OCI-LY7 (cell line): ENCODE data around the gene PTPN21. TPM values are rescaled to one million over a fixed set of nuclear protein-coding genes. Genes with fewer than 3 reads are reported as not detected.

Experiments used
- BruUV-seq: library from RNA; stranded (reverse); fragments of 400-500 nt; replicated peaks from 2 replicates; lab custom pipeline; 2021; lab: Mats Ljungman, UMichigan
- CTCF ChIA-PET: fragments of 300-600 bp; sonication (Branson Sonifier 250); formaldehyde crosslinking; loops from one replicate; lab custom pipeline; 2022; ENCODE audit warnings: antibody characterized with exemption; ENCODE audit not compliant: unreplicated experiment; lab: Charles Lee
- POLR2A ChIA-PET: fragments of 300-600 bp; sonication (Branson Sonifier 250); formaldehyde crosslinking; loops from one replicate; lab custom pipeline; 2022; ENCODE audit warnings: antibody characterized with exemption; lab: Charles Lee
- DNase-seq: peaks from one replicate; pipeline ENCODE4 v3.0.0-alpha.2; 2015; ENCODE audit warnings: low spot score
- H2AFZ ChIP-seq: fragments of 200-600 bp; sonication (generic), shearing (Covaris generic); 2 replicates; pipeline ENCODE4 v1.6.1; 2014; ENCODE audit warnings: mild to moderate bottlenecking, antibody characterized with exemption, low read length, moderate library complexity
- H3K27ac ChIP-seq: fragments of 200-600 bp; sonication (generic); 2 replicates; pipeline ENCODE4 v1.5.1; 2014; ENCODE audit warnings: mixed run types, low read depth, mild to moderate bottlenecking, moderate library complexity, low read length, inconsistent platforms; ENCODE audit not compliant: poor library complexity, severe bottlenecking
- H3K36me3 ChIP-seq: fragments of 200-600 bp; sonication (generic); 2 replicates; pipeline ENCODE4 v1.6.1; 2014; ENCODE audit warnings: mild to moderate bottlenecking, antibody characterized with exemption, low read length, moderate library complexity, mixed read lengths; ENCODE audit not compliant: insufficient read depth
- H3K4me1 ChIP-seq: fragments of 200-600 bp; sonication (generic); 2 replicates; pipeline ENCODE4 v1.5.1; 2014; ENCODE audit warnings: mild to moderate bottlenecking, low read length; ENCODE audit not compliant: insufficient read depth, poor library complexity, severe bottlenecking
- H3K4me2 ChIP-seq: fragments of 200-600 bp; sonication (generic); 2 replicates; pipeline ENCODE4 v1.6.1; 2014; ENCODE audit warnings: mild to moderate bottlenecking, low read length
- H3K4me3 ChIP-seq: fragments of 200-600 bp; sonication (generic); 2 replicates; pipeline ENCODE4 v1.5.1; 2014; ENCODE audit warnings: mild to moderate bottlenecking, low read depth, low read length; ENCODE audit not compliant: poor library complexity, severe bottlenecking
- H3K79me2 ChIP-seq: fragments of 200-600 bp; sonication (generic); 2 replicates; pipeline ENCODE4 v1.6.1; 2016; ENCODE audit warnings: low read depth, mild to moderate bottlenecking, low read length, moderate library complexity, mixed read lengths; ENCODE audit not compliant: insufficient read depth
- H3K9me2 ChIP-seq: fragments of 200-600 bp; sonication (generic); 2 replicates; pipeline ENCODE4 v1.6.1; 2016; ENCODE audit warnings: mild to moderate bottlenecking, low read length, mixed read lengths; ENCODE audit not compliant: insufficient read depth
- H3K9me3 ChIP-seq: fragments of 200-600 bp; sonication (generic); 2 replicates; pipeline ENCODE4 v1.6.1; 2014; ENCODE audit warnings: mild to moderate bottlenecking, mixed run types, low read length, mixed read lengths
- H4K20me1 ChIP-seq: fragments of 200-600 bp; sonication (generic); 2 replicates; pipeline ENCODE4 v1.6.1; 2014; ENCODE audit warnings: mild to moderate bottlenecking, antibody characterized with exemption, low read length, moderate library complexity, mixed read lengths; ENCODE audit not compliant: insufficient read depth
- CTCF ChIP-seq: fragments of 200-600 bp; sonication (generic); conservative IDR thresholded peaks from 2 replicates; pipeline ENCODE4 v1.5.1; 2014; ENCODE audit warnings: mild to moderate bottlenecking, antibody characterized with exemption, low read length, moderate library complexity, mixed read lengths
- EZH2phosphoT487 ChIP-seq: fragments of 200-600 bp; sonication (generic); IDR thresholded peaks from 2 replicates; pipeline ENCODE4 v1.6.1; 2018; ENCODE audit warnings: low read depth, borderline replicate concordance, mild to moderate bottlenecking, mixed run types, antibody characterized with exemption, low read length, moderate library complexity, mixed read lengths
- intact Hi-C: fragments of 100-400 bp; cut with micrococcal nuclease; formaldehyde crosslinking; loops from one replicate; pipeline ENCODE4 v1.10.0; 2022; ENCODE audit not compliant: unreplicated experiment
- total RNA-seq, 2 experiments: library from RNA; depleted of rRNA in 1 of 2; stranded (reverse); fragments of >200 nt in 1 of 2; shearing (Covaris generic) in 1 of 2; gene quantifications; 2 replicates each; pipeline ENCODE4 v1.2.3, GENCODE V29; 2014 to 2022

Gene PTPN21
- total RNA-seq, 2 experiments from 2014 or later, result not detected

GRCh38 chr14:88500611-88501010 is 54.2 kb downstream of the PTPN21 start:
- Histone ChIP-seq H3K36me3 (no peaks in the 10 kb centered on the region), H3K4me1 (no peaks in the 10 kb centered on the region), H3K27ac (no peak overlapping the region), H3K4me2 (no peak overlapping the region), H3K4me3 (no peak overlapping the region), H3K9me3 (no peaks in the 10 kb centered on the region), H2AFZ (no peak overlapping the region), H4K20me1 (no peaks in the 10 kb centered on the region), H3K79me2 (no peaks in the 10 kb centered on the region), H3K9me2 (no peaks in the 10 kb centered on the region)
- intact Hi-C loops, result no loop called here
- ChIA-PET POLR2A (interaction anchor here (1.4 kb wide), 1 partner anchor 8 kb away, joined by 4 read pairs; no protein-coding TSS in a partner anchor), CTCF (no interaction called here)
- TF ChIP-seq CTCF, result no peak
- TF ChIP-seq EZH2phosphoT487, result no peak
- DNase-seq, result no peak
- no TSS peak for BruUV-seq

GRCh38 chr14:88499225-88499624 is 55.6 kb downstream of the PTPN21 start:
- Histone ChIP-seq H3K4me1 (no peaks in the 10 kb centered on the region), H2AFZ (no peak overlapping the region), H3K27ac (no peak overlapping the region), H3K9me3 (no peaks in the 10 kb centered on the region), H3K4me3 (no peak overlapping the region), H3K4me2 (no peak overlapping the region), H3K9me2 (no peaks in the 10 kb centered on the region), H3K79me2 (no peaks in the 10 kb centered on the region), H4K20me1 (no peaks in the 10 kb centered on the region), H3K36me3 (no peaks in the 10 kb centered on the region)
- intact Hi-C loops, result no loop called here
- TF ChIP-seq CTCF (no peak), EZH2phosphoT487 (no peak)
- BruUV-seq, result no TSS peak
- CTCF ChIA-PET, result no interaction called here
- POLR2A ChIA-PET, result no interaction called here
- no peak for DNase-seq

- Histone ChIP-seq H4K20me1 (no peaks in the 10 kb centered on the region), H3K4me1 (no peaks in the 10 kb centered on the region), H3K36me3 (no peaks in the 10 kb centered on the region), H3K9me2 (no peaks in the 10 kb centered on the region), H3K9me3 (no peaks in the 10 kb centered on the region), H3K4me2 (no peak overlapping the region), H3K4me3 (no peak overlapping the region), H3K79me2 (no peaks in the 10 kb centered on the region), H3K27ac (no peak overlapping the region), H2AFZ (no peak overlapping the region)
- BruUV-seq, result no TSS peak
- no peak for DNase-seq
- intact Hi-C loops, result no loop called here
- ChIA-PET POLR2A (interaction anchor here (1.2 kb wide), 1 partner anchor 16 kb away, joined by 3 read pairs; no protein-coding TSS in a partner anchor), CTCF (no interaction called here)
- TF ChIP-seq EZH2phosphoT487 (no peak), CTCF (no peak)
Measured at GRCh38 chr14:88496414-88496813, 58.4 kb downstream of the PTPN21 start.
